ENCODE results near the gene PCNX4.
A peak's percentile ranks its signal among the peaks of the same experiment; 100 is the strongest.
"Not testable (repeated sequence)": the region's sequence is repeated elsewhere in the genome, so short reads cannot be mapped to it uniquely, and the experiment has no call there.

The PCNX4 gene

DNA sequence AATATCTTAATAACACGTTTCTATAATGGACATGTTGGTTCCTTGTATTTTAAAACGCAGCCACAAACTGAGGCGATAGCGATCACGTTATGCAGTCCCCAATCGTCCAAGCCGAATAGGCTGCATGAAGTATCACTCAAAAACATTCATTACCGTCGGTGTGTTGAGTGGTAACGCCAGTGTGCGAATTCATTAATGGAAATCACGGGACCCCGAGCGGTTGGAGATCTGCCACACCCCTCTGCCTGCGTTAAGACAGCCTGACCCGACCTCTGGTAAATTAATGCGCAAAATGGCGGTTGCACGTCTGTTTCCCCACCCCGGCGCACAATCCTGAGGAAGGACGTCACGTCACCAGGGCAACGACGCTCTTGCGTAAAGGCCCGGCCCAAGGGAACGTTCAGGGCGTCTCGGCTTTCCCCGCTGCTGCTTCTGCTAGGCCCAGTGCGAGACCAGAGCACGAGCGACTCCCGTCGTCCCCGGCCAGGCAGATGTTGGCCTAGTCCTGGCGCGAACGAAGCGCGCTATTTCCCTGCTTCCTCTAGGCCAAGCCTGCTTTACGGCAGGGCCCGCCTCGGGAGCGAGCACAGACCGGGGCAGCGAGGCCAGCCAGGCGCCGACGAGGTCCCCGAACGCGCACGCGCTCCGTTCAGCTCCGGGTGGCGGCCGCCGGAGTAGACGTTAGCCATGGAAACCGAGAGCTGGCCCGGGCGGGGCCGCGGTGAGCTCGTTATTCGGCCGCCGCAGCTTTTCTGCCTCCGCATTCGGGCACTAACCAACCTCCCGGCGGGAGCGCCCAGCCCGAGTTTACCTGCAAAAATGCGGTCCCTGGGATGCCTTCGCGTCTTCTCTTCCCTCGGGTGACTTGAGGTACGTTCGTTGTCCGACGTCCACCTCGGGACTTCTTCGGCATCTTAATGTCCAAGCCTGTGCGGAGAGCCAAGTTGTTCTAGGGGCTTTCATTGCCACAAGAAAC, at the start of gene PCNX4:
Gene PCNX4 (plus strand): TSS at position 374 of the 976 bp plus-strand sequence. CDS start 15,716 bp downstream, outside the sequence.
- peak; percentile 92 for DNase-seq

DNA sequence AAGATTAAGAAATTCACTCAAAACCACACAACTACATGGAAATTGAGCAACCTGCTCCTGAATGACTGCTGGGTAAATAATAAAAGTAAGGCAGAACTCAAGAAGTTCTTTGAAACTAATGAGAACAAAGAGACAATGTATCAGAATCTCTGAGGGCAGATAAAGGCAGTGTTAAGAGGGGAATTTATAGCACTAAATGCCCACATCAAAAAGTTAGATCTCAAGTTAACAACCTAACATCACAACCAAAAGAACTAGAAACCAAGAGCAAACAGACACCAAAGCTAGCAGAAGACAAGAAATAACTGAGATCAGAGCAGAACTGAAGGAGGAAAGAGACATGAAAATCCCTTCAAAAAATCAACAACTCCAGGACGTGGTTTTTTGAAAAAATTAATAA, 43.7 kb upstream of the PCNX4 start:
- not testable (repeated sequence) for DNase-seq

- DNase-seq, result no peak
Measured at GRCh38 chr14:60051721-60052221, 40.0 kb upstream of the PCNX4 start.

GRCh38 chr14:60058087-60058486, 33.6 kb upstream of the PCNX4 start:
- no peak for DNase-seq

- no peak for DNase-seq
Measured at GRCh38 chr14:60061371-60061770, 30.4 kb upstream of the PCNX4 start.

DNA sequence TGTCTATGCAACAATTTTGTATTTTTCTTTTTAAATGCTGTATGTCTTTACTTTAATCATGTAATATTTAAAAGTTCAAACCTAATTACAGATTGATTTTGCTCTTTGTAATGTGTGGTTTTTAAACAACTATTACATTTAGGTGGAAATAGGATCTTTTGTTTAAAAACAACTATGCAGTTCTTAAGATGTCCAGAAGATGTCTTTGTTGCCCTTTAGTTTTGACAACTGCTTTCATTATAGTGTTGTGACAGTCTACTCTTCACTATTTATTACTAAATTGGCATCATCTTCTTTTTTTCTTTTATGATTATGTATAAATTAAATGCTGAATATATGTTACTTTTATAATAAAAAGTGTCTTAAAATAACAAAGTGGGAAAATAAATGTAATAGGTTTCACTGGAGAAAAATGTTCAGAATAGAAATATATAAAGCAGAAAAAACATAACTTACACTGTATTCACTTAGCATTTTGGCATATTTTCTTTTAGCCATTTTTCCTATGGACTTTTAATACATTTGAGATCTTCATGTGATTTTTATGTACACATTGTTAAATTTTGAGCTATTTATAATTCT, 27.1 kb upstream of the PCNX4 start:
- no peak for DNase-seq

DNA sequence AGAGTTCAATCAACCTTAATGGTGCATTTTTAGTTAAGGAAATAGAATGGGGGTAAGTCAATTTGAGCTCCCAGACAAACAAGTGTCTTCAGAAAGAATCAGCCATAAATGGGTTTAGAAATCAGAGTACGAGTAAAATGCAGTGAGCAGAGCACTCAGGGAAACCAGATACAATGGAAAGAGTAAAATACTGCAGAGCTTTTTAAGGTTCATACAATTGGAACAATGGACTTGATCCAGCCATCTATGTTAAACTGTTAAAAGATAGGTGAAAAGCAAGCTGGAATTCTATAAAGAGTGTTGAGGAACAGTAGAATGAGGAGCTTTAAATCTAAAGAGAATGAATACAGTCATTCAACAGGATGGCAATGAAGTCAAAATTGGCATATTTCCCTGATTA, 23.8 kb upstream of the PCNX4 start:
- no peak for DNase-seq

- no peak for DNase-seq
Measured at GRCh38 chr14:60079723-60080122, 12.0 kb upstream of the PCNX4 start.

DNA sequence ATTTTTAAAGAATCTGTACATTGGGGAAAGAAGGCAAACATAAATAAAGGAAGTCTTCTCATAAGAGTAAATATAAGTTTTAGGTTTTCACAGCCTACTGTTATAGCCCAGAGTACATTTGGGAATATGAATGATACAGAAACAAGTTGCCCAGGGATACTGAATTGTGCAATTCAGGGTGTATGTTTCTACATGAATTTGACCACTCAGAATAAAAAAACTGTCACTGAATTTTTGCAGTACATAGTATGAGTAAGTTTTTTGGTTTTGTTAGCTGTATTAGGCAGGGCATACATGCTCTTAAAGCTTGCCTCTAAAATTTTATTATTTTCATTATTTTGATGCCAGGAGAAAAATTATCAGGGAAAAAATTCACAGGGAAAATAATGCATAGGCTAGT, 6.6 kb upstream of the PCNX4 start:
- no peak for DNase-seq

- no peak for DNase-seq
Measured at GRCh38 chr14:60085693-60086092, 6.0 kb upstream of the PCNX4 start.

GRCh38 chr14:60087668-60088067, 4.1 kb upstream of the PCNX4 start:
- DNase-seq, result no peak

DNA sequence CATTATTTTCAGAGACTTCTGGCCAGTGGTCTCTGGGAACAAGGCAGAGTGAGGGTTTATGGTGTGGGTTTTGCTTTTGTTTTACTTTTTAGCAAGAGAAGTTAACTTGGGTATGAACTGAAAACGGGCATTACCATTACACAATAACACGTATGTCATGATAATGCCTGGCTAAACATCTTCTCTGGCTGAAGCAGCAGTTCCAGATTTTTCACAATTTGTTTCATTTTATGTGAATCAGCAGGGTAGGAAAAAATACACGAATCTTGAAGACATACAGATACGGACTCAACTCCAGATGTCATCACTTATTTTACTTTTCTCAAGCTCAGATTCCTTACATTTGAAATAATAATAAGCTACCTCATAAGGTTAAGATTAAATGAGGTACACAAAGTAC, 2.5 kb upstream of the PCNX4 start:
- no peak for DNase-seq

DNA sequence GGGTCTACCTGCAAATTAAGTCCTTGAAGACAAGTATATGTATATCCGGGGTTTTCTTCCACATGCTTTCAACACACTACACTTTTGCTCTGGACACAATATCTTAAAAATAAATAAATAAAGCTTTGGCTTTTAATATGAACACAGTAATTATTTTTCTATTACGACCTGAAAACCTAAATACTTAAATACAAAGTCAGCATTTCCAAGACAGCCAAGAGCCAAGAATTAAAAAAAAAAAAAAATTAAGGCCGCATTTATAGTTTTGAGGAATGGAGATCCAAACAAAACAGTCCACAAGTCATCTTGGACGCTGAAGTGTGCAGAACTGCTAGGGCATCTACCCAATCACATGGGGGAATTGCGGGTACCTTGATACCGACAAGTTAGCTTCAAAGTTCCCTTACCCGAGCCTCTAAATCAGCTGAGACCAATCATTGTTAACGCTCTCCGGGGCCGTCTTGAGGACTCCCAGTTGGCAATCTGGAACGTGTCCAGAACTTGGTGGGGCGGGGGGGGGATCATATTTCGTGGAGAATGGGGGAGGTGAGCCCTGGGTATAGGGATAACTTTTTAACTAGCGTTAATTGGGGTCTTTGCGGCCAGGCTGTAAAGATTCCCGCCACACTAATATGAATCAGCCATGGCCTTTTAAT, 731 bp upstream of the PCNX4 start:
- peak; percentile 25 for DNase-seq

DNA sequence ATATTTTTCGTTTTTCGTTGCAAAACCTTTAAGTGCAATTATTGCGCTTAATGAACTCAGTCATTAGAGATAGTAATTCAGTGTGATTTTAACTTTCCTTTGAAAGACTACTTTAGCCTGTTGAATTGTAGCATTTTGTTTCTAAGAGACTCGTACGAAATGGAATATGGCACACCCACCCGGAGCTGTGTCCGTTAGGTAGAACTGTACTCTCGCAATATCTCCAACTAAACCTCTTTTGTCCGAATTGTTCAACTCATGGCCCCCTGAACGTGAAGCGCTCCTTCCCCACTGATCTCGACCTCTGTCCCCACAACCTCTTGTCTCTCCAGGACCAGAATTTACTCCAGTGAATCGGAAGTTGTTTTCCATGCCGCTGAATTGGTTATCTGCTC, 800 bp downstream of the PCNX4 start:
- DNase-seq, result peak; percentile 26

- DNase-seq, result no peak
Measured at GRCh38 chr14:60093080-60093479, 1.4 kb downstream of the PCNX4 start.

GRCh38 chr14:60093606-60094005, 1.9 kb downstream of the PCNX4 start:
- DNase-seq, result no peak

GRCh38 chr14:60094306-60094897, 2.7 kb downstream of the PCNX4 start:
- DNase-seq, result no peak

DNA sequence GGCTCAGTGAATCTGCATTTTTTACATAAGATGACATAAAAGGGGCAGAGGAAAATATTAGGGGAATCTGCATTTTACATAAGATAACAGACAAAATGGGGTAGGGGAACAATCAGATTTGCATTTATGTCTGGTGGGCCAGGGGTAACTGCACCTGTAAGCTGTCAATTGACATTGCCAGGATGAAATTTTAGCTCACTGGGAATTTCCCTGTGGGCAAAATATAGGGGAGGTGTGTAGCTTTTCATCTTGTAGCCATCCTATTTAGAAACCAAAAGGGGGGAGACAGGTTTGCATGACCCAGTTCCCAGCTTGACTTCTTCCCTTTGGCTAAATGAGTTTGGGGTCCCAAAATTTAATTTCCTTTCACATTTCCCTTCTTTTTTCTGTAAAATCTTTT, 3.5 kb downstream of the PCNX4 start:
- no peak for DNase-seq

DNA sequence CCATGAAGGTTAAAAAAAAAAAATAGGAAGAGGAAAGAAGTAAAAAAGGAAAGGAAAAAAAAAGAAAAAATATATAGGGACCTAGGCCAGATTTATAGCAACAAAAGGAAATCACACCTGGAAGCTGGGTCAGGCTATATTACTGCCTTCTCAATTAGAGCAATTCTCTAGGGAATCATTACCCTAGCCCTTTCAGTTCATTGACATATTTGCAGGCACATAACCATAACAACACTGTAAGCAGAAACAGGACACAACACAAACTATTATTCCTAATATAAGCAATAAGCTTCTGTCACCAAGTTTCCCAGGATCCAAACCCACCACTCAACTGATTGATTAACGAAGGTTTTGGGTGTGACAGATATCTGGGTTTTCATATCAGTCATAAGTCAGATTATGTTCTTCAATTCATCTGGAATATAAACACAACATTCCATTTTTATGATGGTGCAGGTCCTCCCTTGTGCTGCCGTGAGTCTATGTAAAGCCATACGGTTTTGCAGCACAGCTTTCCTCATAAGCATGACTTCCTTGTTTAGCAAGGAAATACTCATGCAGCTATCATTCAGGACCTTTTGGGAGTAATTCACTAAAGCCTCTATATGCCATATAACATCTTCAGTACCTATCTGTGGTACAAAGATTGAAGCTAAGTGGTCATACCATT, 4.2 kb downstream of the PCNX4 start:
- DNase-seq, result no peak

GRCh38 chr14:60097974-60098373, 6.3 kb downstream of the PCNX4 start:
- no peak for DNase-seq

DNA sequence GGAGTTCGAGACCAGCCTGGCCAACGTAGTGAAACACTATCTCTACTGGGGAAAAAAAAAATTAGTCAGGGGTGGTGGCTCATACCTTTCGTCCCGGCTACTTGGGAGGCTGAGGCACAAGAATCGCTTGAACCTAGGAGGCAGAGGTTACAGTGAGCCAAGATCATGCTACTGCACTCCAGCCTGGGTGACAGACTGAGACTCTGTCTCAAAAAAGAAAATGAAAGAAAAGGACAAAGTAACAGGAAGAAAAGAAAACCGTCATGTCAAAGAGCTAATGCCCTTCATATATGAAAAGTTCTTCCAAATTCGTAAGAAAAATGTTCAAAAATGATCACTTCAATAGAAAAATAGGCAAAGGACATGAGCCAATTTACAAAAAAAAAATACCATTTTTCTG, 8.1 kb downstream of the PCNX4 start:
- DNase-seq, result not testable (repeated sequence)

GRCh38 chr14:60101786-60102185, 10.1 kb downstream of the PCNX4 start:
- DNase-seq, result no peak

DNA sequence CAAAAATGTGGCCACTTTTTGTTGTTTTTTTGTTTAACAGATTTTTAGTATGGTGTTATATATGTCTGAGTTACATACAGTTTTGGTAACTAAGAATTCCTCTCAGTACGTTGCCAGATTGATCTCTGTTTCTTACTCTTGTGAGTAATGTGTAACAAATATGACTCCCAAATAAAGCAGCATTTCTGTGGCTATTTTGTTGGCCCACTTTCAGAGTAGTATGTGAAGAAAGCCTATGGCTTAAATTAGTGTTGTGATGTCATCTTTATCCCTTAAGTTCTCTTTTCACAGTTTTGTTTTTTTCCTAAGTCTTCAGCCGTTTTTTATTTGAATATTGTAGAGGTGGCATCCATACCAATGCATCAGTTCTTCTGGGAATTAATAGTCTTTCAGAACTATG, 10.7 kb downstream of the PCNX4 start:
- no peak for DNase-seq
